ENCODE results near the gene CISH.

CISH gene

GRCh38 chr3:50602595-50603191 lies 8.9 kb downstream of the CISH start:
- no peaks in the 10 kb centered on the region for H4K20me1 ChIP-seq
- TF ChIP-seq Cebpa-rat (IDR thresholded peaks at IDR 0.05) = no peak
- H3K9ac ChIP-seq = peak overlapping the region; percentile 83
- H3K4me3 ChIP-seq = peak overlapping the region; percentile 57; the same call in 1 of the 2 replicates
- H3K27me3 ChIP-seq = no peaks in the 10 kb centered on the region
- peaks cover 80% of the 10 kb centered on the region for H3K4me1 ChIP-seq
- peak overlapping the region; percentile 99 for H3K4me2 ChIP-seq
- H3K36me3 ChIP-seq = peaks cover 13% of the 10 kb centered on the region
- peak overlapping the region; percentile 97 for H3K27ac ChIP-seq
- H3K9me3 ChIP-seq = no peaks in the 10 kb centered on the region

DNA sequence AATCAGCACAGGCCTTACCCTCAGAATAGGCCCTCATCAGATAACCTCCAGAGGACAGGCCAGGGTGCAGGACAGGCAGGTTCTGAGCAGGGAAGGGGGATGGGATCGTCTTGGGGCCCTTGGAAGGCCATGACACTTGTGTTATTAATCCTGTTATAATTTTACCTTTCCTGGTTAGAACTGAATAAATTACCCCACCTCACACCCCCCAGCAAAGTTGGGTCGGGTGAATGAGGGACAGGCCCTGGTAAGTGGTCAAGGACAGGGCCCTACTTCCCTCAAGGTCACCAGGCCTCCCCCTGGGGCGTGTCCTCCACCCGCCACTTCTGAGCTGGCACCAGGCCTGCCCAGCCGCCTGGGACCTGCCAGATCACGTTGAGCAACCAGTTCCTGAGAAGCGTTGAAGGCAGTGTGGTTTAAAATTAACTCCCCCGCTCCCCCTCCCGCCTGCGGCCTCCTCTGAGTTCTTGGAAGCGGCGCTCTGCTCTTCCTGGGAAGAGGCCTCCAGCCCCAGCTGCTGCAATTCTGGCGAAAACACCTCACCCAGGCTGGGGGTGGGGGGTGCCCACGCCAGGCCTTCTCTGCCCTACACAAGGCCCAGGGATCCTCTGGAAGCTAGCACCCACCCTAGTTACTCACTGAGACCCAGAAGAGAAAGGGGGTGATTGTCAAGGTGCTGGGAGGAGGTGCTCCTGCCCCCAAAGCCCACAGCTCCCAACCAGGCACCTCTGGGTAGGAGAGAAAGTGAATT lies 10.6 kb downstream of the CISH start:
- H3K27ac ChIP-seq = peak overlapping the region; percentile 97
- peak; percentile 95 for TF ChIP-seq Cebpa-rat (IDR thresholded peaks at IDR 0.05)
- H4K20me1 ChIP-seq = no peaks in the 10 kb centered on the region
- H3K4me3 ChIP-seq = peak overlapping the region; percentile 57
- no peaks in the 10 kb centered on the region for H3K27me3 ChIP-seq
- H3K9me3 ChIP-seq = no peaks in the 10 kb centered on the region
- peak overlapping the region; percentile 83 for H3K9ac ChIP-seq
- peaks cover 70% of the 10 kb centered on the region for H3K4me1 ChIP-seq
- peak overlapping the region; percentile 99 for H3K4me2 ChIP-seq
- no peaks in the 10 kb centered on the region for H3K36me3 ChIP-seq

GRCh38 chr3:50600141-50600753 lies 11.3 kb downstream of the CISH start:
- no peaks in the 10 kb centered on the region for H3K9me3 ChIP-seq
- H3K4me3 ChIP-seq = no peak overlapping the region
- no peaks in the 10 kb centered on the region for H3K27me3 ChIP-seq
- no peaks in the 10 kb centered on the region for H3K36me3 ChIP-seq
- H3K9ac ChIP-seq = peak overlapping the region; percentile 83; the same call in 1 of the 2 replicates
- peaks cover 63% of the 10 kb centered on the region for H3K4me1 ChIP-seq
- H3K4me2 ChIP-seq = peak overlapping the region; percentile 99
- TF ChIP-seq Cebpa-rat (IDR thresholded peaks at IDR 0.05) = no peak
- H3K27ac ChIP-seq = peak overlapping the region; percentile 97
- H4K20me1 ChIP-seq = no peaks in the 10 kb centered on the region

DNA sequence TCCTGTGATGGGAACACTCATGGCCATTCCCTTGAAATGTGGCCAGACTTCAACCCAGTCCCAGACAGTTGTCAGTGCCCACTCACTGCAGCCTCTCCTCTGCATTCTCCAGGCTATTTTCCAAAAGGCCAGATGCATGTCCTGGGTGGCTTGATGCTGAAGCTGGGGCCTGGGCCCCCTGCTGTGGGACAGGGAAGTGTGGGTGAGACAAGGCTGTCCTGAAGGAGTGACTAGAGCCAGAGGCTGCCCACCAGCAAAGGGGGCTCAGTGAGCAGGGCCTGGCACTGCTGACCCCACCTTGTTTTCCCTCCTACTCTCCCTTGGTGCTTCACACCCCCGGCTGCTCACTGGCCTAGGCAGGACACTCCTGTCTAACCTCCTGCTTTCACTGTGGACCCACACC lies 11.9 kb downstream of the CISH start:
- peak overlapping the region; percentile 99 for H3K4me2 ChIP-seq
- H3K36me3 ChIP-seq = no peaks in the 10 kb centered on the region
- H3K27me3 ChIP-seq = no peaks in the 10 kb centered on the region
- no peak overlapping the region for H3K4me3 ChIP-seq
- H4K20me1 ChIP-seq = no peaks in the 10 kb centered on the region
- H3K9ac ChIP-seq = peak overlapping the region; percentile 6; the same call in 1 of the 2 replicates
- peaks cover 57% of the 10 kb centered on the region for H3K4me1 ChIP-seq
- no peak for TF ChIP-seq Cebpa-rat (IDR thresholded peaks at IDR 0.05)
- H3K27ac ChIP-seq = peak overlapping the region; percentile 97
- H3K9me3 ChIP-seq = no peaks in the 10 kb centered on the region

GRCh38 chr3:50599115-50599715 lies 12.4 kb downstream of the CISH start:
- Histone ChIP-seq H3K4me2 (peak overlapping the region; percentile 99), H3K4me1 (peaks cover 52% of the 10 kb centered on the region), H4K20me1 (no peaks in the 10 kb centered on the region), H3K9ac (peak overlapping the region; percentile 6; the same call in 1 of the 2 replicates), H3K9me3 (no peaks in the 10 kb centered on the region), H3K36me3 (no peaks in the 10 kb centered on the region), H3K27ac (peak overlapping the region; percentile 97), H3K27me3 (no peaks in the 10 kb centered on the region), H3K4me3 (no peak overlapping the region)
- TF ChIP-seq Cebpa-rat (IDR thresholded peaks at IDR 0.05) = no peak

DNA sequence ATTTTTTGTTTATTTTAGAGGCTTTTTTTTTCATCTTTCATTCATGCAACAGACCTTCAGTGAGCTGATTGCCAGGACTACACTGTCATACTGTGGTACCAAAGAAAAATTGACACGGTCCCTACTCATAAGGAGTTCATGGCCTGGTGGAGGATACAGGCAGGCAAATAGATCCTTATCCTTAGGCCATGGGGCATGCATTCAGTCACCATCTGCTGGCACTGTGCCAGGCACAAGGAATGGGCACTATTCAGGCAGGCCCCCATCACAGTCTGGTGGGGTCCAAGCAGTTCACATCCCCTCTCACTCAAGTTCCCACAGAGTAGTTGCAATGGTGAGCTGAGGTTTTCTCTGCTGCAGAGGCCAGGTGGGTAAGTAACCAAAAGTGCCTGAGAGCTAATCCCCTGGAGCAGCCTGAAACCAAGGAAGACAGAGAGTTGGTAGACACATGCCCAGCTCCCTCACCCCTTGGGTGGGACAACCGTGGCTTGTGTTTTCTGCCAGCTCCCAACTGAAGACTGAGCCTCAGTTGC lies 17.3 kb downstream of the CISH start:
- Histone ChIP-seq H3K27ac (no peak overlapping the region), H4K20me1 (no peaks in the 10 kb centered on the region)

GRCh38 chr3:50592568-50592967 lies 19.0 kb downstream of the CISH start:
- Histone ChIP-seq H3K4me1 (peaks cover 46% of the 10 kb centered on the region), H4K20me1 (no peaks in the 10 kb centered on the region), H3K4me2 (peak overlapping the region; percentile 68), H3K9me3 (no peaks in the 10 kb centered on the region), H3K9ac (peak overlapping the region; percentile 27; the same call in 1 of the 2 replicates), H3K27me3 (no peaks in the 10 kb centered on the region), H3K4me3 (no peak overlapping the region), H3K27ac (peak overlapping the region; percentile 57), H3K36me3 (no peaks in the 10 kb centered on the region)
- TF ChIP-seq Cebpa-rat (IDR thresholded peaks at IDR 0.05) = no peak

More for the DNA sequence above, 17.3 kb downstream of the CISH start:
- H3K4me2 ChIP-seq = no peak overlapping the region
- H3K9me3 ChIP-seq = no peaks in the 10 kb centered on the region
- no peak overlapping the region for H3K9ac ChIP-seq
- no peaks in the 10 kb centered on the region for H3K27me3 ChIP-seq
- peaks cover 43% of the 10 kb centered on the region for H3K4me1 ChIP-seq
- no peak overlapping the region for H3K4me3 ChIP-seq
- H3K36me3 ChIP-seq = no peaks in the 10 kb centered on the region
- no peak for TF ChIP-seq Cebpa-rat (IDR thresholded peaks at IDR 0.05)

DNA sequence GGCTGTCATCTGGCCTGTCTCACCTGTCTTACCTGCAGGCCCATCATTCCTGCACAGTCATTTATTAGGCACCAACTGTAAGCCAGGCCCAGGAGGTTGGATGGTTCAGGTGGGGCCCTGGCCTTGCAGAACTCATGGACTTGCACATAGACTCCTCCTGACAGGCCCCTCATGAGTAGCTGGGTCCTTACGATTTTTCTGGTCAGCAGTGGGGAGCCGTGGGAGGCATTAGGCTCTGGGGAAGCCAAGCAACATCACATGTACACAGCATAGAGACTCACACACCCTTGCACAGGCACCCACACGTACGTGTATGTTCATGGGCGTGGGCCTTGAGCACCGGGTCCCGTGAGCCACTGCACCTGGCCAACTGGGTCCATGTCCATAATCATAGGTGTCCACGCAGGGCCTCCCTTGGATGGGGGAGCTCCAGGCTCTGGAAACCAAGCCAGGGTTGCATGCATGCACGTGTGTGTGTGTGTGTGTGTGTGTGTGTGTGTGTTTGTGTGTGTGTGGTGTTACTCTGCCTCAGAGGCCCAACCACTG lies 20.3 kb downstream of the CISH start:
- Histone ChIP-seq H3K27ac (peak overlapping the region; percentile 82), H3K9ac (0 out of 2 replicates have a peak overlapping the region, but pooled peaks have one; percentile 73), H3K4me2 (peak overlapping the region; percentile 78), H3K9me3 (no peaks in the 10 kb centered on the region), H3K27me3 (no peaks in the 10 kb centered on the region), H4K20me1 (no peaks in the 10 kb centered on the region), H3K36me3 (no peaks in the 10 kb centered on the region), H3K4me3 (peak overlapping the region; percentile 37; the same call in 1 of the 2 replicates), H3K4me1 (peaks cover 46% of the 10 kb centered on the region)
- TF ChIP-seq Cebpa-rat (IDR thresholded peaks at IDR 0.05) = no peak

DNA sequence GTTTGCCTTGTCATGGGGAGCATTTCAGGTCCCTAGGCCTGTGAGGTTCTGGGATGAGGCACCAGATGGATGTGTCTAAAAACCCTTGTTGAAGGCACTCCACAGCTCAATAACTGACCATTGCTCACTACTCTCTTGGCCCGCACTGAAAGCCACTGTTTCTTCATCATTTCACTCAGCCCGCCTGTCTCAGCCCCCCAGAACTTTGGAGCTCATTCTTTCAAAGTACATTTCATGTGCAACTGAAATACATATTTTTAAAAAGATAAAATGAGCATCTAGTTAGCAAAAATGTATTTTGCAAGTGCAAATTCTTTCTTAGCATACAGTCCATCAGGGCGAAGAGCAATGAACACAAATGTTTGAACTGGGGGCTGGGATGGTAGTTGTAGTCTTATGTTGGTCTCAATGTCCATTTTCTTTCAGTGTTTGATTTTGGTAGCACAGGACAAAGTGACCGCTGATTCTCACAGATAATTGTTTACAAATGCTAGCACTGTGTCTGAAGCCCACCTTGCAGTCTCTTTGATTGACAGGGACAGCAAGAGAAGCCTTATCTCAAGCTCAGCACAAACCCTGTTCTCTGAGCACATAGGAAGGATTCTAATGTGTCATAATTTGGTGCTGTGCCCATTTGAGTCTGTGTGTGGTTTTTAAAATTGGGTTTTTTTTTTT lies 22.7 kb downstream of the CISH start:
- Histone ChIP-seq H3K27ac (no peak overlapping the region; the same call in 1 of the 2 replicates), H3K9me3 (no peaks in the 10 kb centered on the region), H3K27me3 (no peaks in the 10 kb centered on the region), H3K4me3 (no peak overlapping the region), H3K9ac (no peak overlapping the region; the same call in 1 of the 2 replicates), H4K20me1 (no peaks in the 10 kb centered on the region), H3K4me1 (peaks cover 46% of the 10 kb centered on the region), H3K4me2 (no peak overlapping the region), H3K36me3 (peaks cover 13% of the 10 kb centered on the region; the same call in 1 of the 2 replicates)
- no peak for TF ChIP-seq Cebpa-rat (IDR thresholded peaks at IDR 0.05)
